ENCODE measurements around the gene ZNF638. TPM values are rescaled to one million over a fixed set of nuclear protein-coding genes. Genes with fewer than 3 reads are reported as not detected.

ZNF638 gene
- total and polyA plus RNA-seq, 12 donors = 45.2 to 219 (median 82.8) TPM

DNA sequence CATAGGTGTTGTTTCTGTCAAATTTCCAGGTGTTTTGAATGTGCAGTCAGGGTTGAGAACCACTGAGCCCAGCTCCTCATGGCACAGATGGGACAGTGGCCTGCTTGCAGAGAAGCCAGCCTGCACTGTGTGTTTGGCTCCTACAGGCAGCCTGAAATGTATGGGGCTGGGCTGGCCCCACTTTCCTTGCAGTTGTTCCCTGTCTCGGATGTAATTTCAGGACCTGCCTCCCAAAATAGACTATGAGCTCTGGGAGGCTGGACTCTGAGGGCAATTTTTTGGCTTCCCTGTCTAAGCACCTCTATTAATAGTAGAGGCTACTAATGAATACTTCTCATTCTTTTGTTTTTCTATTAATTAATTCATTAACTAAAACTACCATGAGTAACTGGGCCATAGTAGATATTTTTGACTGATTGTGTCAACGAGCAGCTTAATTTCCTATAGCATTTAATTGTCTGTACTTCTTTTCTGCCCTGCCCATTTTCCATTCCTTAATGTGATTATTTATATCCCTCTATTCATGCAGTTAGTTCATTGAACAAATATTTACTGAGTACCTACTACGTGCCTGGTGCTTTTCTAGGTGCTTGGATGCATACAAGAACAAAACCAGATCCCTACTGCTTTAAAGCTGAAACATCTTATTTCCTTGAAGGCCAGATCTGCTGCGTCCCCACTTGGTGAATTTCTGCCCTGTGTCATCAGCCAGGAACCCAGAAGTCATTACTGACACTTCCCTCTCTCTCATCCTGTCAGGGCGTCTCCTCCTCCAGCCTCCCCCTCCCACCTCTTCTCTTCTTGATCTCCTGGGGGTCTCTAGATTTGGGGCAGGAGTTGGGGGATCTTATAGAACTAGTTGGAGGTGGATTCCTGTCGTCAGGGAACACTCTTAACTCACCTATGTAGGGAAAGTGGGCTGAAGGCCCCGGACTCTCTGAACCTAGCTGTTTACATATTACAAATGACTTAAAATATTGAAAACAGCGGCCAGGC lies 138.1 kb downstream of the ZNF638 start:
- 49 to 55% methylated on average over 8 of the region's 8 CpGs for WGBS, 2 donors
- peaks cover 17 to 79% (median 56%) of the 10 kb centered on the region in 9 donors for H3K4me1 ChIP-seq

GRCh38 chr2:71471276-71471675 lies 139.7 kb downstream of the ZNF638 start:
- WGBS, 2 donors = 53 to 57% methylated on average over 1 of the region's 1 CpG
- peaks cover 15 to 85% (median 64%) of the 10 kb centered on the region in 9 donors for H3K4me1 ChIP-seq
- intact Hi-C loops (cut with DNase I) = no loop called here

More for the DNA sequence above, 138.1 kb downstream of the ZNF638 start:
- Histone ChIP-seq H3K4me3 (peak overlapping the region in 2 of 10 donors; percentile 6 to 79), H3K27me3 (peaks cover 0 to 19% (median 0%) of the 10 kb centered on the region in 7 donors), H3K27ac (peak overlapping the region in 9 of 10 donors; percentile 65 to 90 (median 85)), H3K36me3 (peaks cover 0 to 16% (median 0%) of the 10 kb centered on the region in 9 donors), H3K9me3 (no peaks in the 10 kb centered on the region)
- intact Hi-C loops (cut with DNase I) = loop anchor here in 3 of 10 donors (2.0 to 5.0 kb wide), 2 partner anchors 33 kb away; no protein-coding TSS in a partner anchor
- TF ChIP-seq CTCF (IDR thresholded peaks at IDR 0.05) = no peak
- peak; percentile 22 to 86 (median 63) for ATAC-seq
- no peak for DNase-seq

DNA sequence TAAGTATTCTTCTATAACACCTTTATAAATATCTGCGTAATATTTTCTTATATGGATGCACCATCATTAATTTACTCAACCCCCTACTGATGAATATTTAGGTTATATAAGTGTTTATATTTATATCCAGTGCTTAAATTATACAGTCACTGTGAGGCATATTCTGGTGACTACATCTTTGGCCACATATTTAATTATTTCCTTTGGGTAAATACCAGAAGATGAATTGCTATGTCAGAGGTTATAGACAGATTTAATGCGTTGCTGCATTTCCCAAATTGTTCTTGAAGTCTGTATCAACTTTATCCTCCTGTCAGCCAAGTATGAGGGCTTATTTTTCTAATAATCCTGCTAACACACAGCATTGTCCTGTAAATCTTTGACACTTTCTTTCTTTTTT lies 140.4 kb downstream of the ZNF638 start:
- intact Hi-C loops (cut with DNase I) = no loop called here
- no peaks in the 10 kb centered on the region for H3K27me3 ChIP-seq
- no peak for TF ChIP-seq CTCF (IDR thresholded peaks at IDR 0.05)
- 45 to 67% methylated on average over 2 of the region's 2 CpGs for WGBS, 2 donors
- peak overlapping the region in 3 of 10 donors; percentile 19 to 80 (median 41) for H3K27ac ChIP-seq
- H3K9me3 ChIP-seq = no peaks in the 10 kb centered on the region
- peaks cover 14 to 87% (median 69%) of the 10 kb centered on the region in 9 donors for H3K4me1 ChIP-seq
- ATAC-seq = no peak
- H3K36me3 ChIP-seq = peaks cover 0 to 16% (median 0%) of the 10 kb centered on the region in 9 donors
- no peak for DNase-seq
- H3K4me3 ChIP-seq = no peak overlapping the region

More at GRCh38 chr2:71471276-71471675, 139.7 kb downstream of the ZNF638 start:
- H3K27ac ChIP-seq = peak overlapping the region in 3 of 10 donors; percentile 9 to 41 (median 19)
- H3K4me3 ChIP-seq = no peak overlapping the region
- no peak for TF ChIP-seq CTCF (IDR thresholded peaks at IDR 0.05)
- ATAC-seq (no peak), DNase-seq (no peak)
- peaks cover 0 to 6% (median 0%) of the 10 kb centered on the region in 7 donors for H3K27me3 ChIP-seq
- H3K9me3 ChIP-seq = no peaks in the 10 kb centered on the region
- H3K36me3 ChIP-seq = peaks cover 0 to 16% (median 0%) of the 10 kb centered on the region in 9 donors

DNA sequence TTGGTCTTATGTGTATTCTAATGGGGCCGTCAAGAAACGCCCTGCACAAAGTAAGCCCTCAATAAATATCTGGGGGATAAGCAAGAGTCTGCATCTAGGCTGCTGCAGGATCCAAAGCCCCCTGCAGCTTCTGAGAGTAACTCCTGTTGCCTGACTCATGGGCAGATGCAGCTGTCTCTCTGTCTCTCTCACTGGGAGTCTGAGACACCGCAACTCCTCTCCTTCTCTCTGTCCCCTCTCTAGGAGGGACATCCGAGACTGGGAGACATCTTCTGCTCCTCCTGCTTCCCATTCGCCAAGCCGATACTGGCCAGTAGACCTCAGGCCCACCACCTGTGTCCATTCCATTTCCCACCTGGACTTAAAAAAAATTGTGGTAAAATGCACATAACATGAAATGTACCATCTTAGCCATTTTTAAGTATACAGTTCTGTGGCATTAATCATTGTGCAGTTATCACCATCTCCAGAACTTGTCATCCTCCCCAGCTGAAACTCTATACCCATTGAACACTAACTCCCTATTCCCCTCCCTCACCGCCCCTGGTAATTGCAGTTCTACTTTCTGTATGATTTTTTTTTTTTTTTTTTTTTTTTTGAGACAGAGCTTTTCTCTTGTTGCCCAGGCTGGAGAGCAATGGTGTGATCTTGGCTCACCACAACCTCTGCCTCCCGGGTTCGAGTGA lies 141.9 kb downstream of the ZNF638 start:
- H3K9me3 ChIP-seq = no peaks in the 10 kb centered on the region
- H3K4me1 ChIP-seq = peaks cover 15 to 86% (median 66%) of the 10 kb centered on the region in 9 donors
- 96 to 98% methylated on average over 9 of the region's 9 CpGs for WGBS, 2 donors
- peaks cover 0 to 16% (median 0%) of the 10 kb centered on the region in 9 donors for H3K36me3 ChIP-seq
- DNase-seq (no peak), ATAC-seq (no peak)
- H3K27ac ChIP-seq = peak overlapping the region in 7 of 10 donors; percentile 66 to 86 (median 75)
- no peak overlapping the region for H3K4me3 ChIP-seq
- intact Hi-C loops (cut with DNase I) = no loop called here
- H3K27me3 ChIP-seq = no peaks in the 10 kb centered on the region
- TF ChIP-seq CTCF (IDR thresholded peaks at IDR 0.05) = no peak

Measured in heart right ventricle (tissue), 16 donors.